ENCODE data around the gene LY86. TPM values are rescaled to one million over a fixed set of nuclear protein-coding genes. Genes with fewer than 3 reads are reported as not detected.

The LY86 gene
- total and polyA plus RNA-seq, 12 donors = 0.23 to 7.6 (median 0.91) TPM

DNA sequence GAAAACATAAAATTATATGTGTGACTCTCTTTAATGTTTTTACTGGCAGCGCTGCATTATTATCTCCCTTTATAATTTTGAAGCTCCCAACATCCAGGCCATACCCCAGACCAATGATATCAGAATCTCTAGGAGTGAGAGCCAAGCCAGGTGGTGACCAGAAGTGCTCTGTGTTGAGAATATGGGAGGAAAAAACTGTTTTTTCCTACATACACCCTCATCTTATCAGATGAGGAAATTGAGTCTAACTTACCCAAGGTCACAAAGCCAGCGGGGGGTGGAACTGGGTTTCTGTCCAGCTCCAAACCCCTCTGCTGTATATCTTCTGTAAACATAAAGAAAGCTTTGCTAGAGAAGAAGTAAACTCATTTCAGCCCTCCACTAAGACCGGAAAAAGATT is 42.5 kb downstream of the LY86 start:
- WGBS, 2 donors = 73 to 76% methylated on average over 3 of the region's 3 CpGs
- no peak overlapping the region for H3K4me3 ChIP-seq
- ATAC-seq (no peak), DNase-seq (no peak)
- intact Hi-C loops (cut with DNase I) = loop anchor here in 1 of 10 donors (10.0 kb wide), 1 partner anchor 576 kb away; no protein-coding TSS in a partner anchor
- H3K36me3 ChIP-seq = peaks cover 0 to 6% (median 0%) of the 10 kb centered on the region in 9 donors
- H3K27ac ChIP-seq = no peak overlapping the region
- no peaks in the 10 kb centered on the region for H3K27me3 ChIP-seq
- no peaks in the 10 kb centered on the region for H3K9me3 ChIP-seq
- TF ChIP-seq CTCF (IDR thresholded peaks at IDR 0.05) = no peak
- peaks cover 0 to 15% (median 7%) of the 10 kb centered on the region in 9 donors for H3K4me1 ChIP-seq

DNA sequence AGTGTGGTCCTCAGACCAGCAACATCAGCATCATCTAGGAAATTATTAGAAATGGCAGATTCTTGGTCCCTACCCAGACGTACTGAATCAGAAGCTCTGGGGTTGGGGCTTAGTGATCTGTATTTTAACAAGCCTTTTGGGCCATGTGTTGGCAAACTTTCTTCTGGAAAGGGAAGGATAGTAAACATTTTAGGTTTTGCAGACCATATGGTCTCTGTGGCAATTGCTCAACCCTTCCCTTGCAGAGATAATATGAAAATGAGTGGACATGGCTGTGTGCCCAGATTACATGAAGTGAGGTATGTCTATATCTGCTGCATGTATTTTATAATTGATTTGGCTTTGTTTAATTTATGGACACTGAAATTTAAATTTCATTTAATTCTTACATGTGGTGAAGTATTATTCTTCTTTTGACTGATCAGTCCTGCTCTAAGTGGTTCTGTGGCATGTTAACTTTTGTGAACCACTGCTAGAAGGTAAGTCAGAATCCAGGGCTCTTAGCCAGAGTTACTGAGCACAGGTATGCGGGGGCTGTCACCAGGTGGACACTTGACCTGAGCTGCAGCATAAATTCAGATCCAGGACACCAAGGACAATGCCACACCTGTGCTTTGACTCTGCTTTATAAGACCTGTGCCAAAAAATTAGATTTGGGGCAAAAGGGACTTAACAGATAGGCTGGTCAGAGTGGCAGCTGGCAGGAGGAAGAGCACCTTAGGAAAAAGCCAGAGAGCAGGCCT is 43.2 kb downstream of the LY86 start:
- DNase-seq (no peak), ATAC-seq (no peak)
- Histone ChIP-seq H3K27me3 (no peaks in the 10 kb centered on the region), H3K4me3 (no peak overlapping the region), H3K27ac (no peak overlapping the region), H3K4me1 (peaks cover 0 to 11% (median 3%) of the 10 kb centered on the region in 9 donors), H3K9me3 (no peaks in the 10 kb centered on the region), H3K36me3 (peaks cover 0 to 6% (median 0%) of the 10 kb centered on the region in 9 donors)
- WGBS, 2 donors = 56% methylated on average over 2 of the region's 2 CpGs
- intact Hi-C loops (cut with DNase I) = loop anchor here in 1 of 10 donors (10.0 kb wide), 1 partner anchor 577 kb away; no protein-coding TSS in a partner anchor
- no peak for TF ChIP-seq CTCF (IDR thresholded peaks at IDR 0.05)

GRCh38 chr6:6633898-6634734 is 45.6 kb downstream of the LY86 start:
- DNase-seq (no peak), ATAC-seq (no peak)
- TF ChIP-seq CTCF (IDR thresholded peaks at IDR 0.05) = no peak
- no peaks in the 10 kb centered on the region for H3K27me3 ChIP-seq
- 91 to 95% methylated on average over 6 of the region's 6 CpGs for WGBS, 2 donors
- no peaks in the 10 kb centered on the region for H3K9me3 ChIP-seq
- no peak overlapping the region for H3K27ac ChIP-seq
- no peak overlapping the region for H3K4me3 ChIP-seq
- peaks cover 0 to 6% (median 0%) of the 10 kb centered on the region in 9 donors for H3K36me3 ChIP-seq
- intact Hi-C loops (cut with DNase I) = loop anchor here in 1 of 10 donors (10.0 kb wide), 1 partner anchor 579 kb away; no protein-coding TSS in a partner anchor
- H3K4me1 ChIP-seq = peaks cover 0 to 11% (median 0%) of the 10 kb centered on the region in 9 donors

DNA sequence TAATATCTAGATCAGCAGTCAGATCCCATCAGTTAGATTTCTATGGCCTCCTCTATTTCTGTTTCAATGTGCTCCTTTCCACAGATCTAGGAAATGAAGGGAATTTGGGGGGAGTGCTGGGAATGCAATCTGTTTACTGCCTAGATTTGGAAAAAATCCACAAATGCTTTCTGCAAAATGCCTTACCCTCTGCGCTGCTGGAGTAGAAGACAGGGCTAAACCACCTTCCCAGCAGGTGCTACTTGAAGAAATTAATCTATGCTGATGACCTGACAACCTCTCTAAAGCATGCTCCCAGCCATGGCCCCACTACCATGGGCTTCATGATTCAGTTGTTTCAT is 46.2 kb downstream of the LY86 start:
- no peak for TF ChIP-seq CTCF (IDR thresholded peaks at IDR 0.05)
- Histone ChIP-seq H3K4me3 (no peak overlapping the region), H3K9me3 (no peaks in the 10 kb centered on the region), H3K27me3 (no peaks in the 10 kb centered on the region), H3K36me3 (peaks cover 0 to 6% (median 0%) of the 10 kb centered on the region in 9 donors), H3K27ac (no peak overlapping the region), H3K4me1 (peaks cover 0 to 11% (median 0%) of the 10 kb centered on the region in 9 donors)
- DNase-seq (no peak), ATAC-seq (no peak)
- WGBS, 2 donors = 91% methylated on average over 1 of the region's 1 CpG
- intact Hi-C loops (cut with DNase I) = loop anchor here in 1 of 10 donors (10.0 kb wide), 1 partner anchor 580 kb away; no protein-coding TSS in a partner anchor
